ENCODE measurements around the gene FLT3. TPM values are rescaled to one million over a fixed set of nuclear protein-coding genes. Genes with fewer than 3 reads are reported as not detected.

FLT3 gene
- total and polyA plus RNA-seq, 10 of the 15 experiments (the other 5 are each of a cell fraction or from before 2014, with no cell fraction given) = 0.04 to 0.19 (median 0.11) TPM; not detected in 1

DNA sequence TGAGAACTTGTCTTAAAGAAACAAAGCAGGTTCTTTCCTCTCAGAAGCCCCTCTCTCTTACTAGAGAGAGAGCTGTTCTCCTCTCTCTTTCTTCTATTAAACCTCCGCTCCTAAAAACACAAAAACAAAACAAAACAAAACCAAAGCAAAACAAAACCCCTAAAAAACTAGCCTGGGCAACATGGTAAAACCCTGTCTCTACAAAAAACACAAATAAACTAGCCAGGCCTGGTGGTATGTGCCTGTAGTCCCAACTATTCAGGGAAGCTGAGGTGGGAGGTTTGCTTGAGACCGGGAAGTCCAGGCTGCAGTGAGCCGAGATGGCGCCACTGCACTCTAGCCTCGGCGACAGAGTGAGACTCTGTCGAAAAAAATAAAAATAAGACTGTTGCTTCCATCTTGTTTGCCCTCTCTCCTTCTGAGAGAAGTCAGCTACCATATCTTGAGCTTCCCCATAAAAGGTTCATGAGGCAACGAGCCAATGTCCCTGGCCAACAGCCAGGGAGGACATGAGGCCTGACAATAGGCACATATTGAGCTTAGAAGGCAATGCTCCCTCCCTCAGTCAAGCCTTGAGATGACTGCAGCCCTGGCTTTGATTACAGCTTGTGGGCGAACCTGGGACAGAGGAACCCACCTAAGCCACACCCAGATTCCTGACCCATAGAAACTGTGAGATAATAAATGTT, 17.5 kb upstream of the FLT3 start (continued):
- TF ChIP-seq, protein P1, sequence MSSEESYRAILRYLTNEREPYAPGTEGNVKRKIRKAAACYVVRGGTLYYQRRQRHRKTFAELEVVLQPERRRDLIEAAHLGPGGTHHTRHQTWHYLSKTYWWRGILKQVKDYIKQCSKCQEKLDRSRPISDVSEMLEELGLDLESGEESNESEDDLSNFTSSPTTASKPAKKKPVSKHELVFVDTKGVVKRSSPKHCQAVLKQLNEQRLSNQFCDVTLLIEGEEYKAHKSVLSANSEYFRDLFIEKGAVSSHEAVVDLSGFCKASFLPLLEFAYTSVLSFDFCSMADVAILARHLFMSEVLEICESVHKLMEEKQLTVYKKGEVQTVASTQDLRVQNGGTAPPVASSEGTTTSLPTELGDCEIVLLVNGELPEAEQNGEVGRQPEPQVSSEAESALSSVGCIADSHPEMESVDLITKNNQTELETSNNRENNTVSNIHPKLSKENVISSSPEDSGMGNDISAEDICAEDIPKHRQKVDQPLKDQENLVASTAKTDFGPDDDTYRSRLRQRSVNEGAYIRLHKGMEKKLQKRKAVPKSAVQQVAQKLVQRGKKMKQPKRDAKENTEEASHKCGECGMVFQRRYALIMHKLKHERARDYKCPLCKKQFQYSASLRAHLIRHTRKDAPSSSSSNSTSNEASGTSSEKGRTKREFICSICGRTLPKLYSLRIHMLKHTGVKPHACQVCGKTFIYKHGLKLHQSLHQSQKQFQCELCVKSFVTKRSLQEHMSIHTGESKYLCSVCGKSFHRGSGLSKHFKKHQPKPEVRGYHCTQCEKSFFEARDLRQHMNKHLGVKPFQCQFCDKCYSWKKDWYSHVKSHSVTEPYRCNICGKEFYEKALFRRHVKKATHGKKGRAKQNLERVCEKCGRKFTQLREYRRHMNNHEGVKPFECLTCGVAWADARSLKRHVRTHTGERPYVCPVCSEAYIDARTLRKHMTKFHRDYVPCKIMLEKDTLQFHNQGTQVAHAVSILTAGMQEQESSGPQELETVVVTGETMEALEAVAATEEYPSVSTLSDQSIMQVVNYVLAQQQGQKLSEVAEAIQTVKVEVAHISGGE (CRISPR knock-in tag; IDR thresholded peaks at IDR 0.05) = no peak
- TF ChIP-seq IKZF1 (conservative IDR thresholded peaks at IDR 0.05) (no peak), ZNF622 (IDR thresholded peaks at IDR 0.05) (no peak), POLR2AphosphoS2 (IDR thresholded peaks at IDR 0.05; ENCODE audit: low read depth, low read length) (no peak), TCF12 (IDR thresholded peaks at IDR 0.05; ENCODE audit: low read depth, low read length) (no peak), CTCF (IDR thresholded peaks at IDR 0.05 in 2 of 3, conservative IDR thresholded peaks at IDR 0.05 in 1 of 3; ENCODE audit: control insufficient read depth in 2 of 3, extremely low read depth in 1 of 3, insufficient read depth in 1 of 3, low read depth in 3 of 3, low read length in 3 of 3) (no peak), NBN (IDR thresholded peaks at IDR 0.05) (no peak), HSF1 (IDR thresholded peaks at IDR 0.05; ENCODE audit: low read depth, low read length) (no peak)
